CD14-positive monocyte (primary cell): ENCODE results near the gene DNTT. TPM values are rescaled to one million over a fixed set of nuclear protein-coding genes. Genes with fewer than 3 reads are reported as not detected.
A peak's percentile ranks its signal among the peaks of the same experiment; 100 is the strongest.

ENCODE experiments used
- DNase-seq, 3 donors: peaks; one replicate each; pipeline ENCODE4 v3.0.0-alpha.2; 2011 to 2022
- H2AFZ ChIP-seq: 2 replicates; pipeline ENCODE4 v1.6.0; 2012; ENCODE audit warnings: mild to moderate bottlenecking, low read depth, low read length, inconsistent platforms; ENCODE audit not compliant: insufficient read depth, poor library complexity, severe bottlenecking
- H3K27ac ChIP-seq, 2 donors: 1 replicate in 1 of 2; 2 replicates in 1 of 2; pipeline ENCODE4 v1.5.1; 2012 to 2013; ENCODE audit warnings: low read length in 2 of 2, control low read depth in 1 of 2, inconsistent platforms in 1 of 2, low read depth in 1 of 2, mild to moderate bottlenecking in 1 of 2
- H3K27me3 ChIP-seq, 2 donors: one replicate each; pipeline versions ENCODE4 v1.6.0 to v1.6.1; 2011 to 2013; ENCODE audit warnings: low read length in 2 of 2; ENCODE audit not compliant: control insufficient read depth in 2 of 2, insufficient read depth in 2 of 2
- H3K36me3 ChIP-seq, 2 donors: replicated peaks in 1 of 2; 1 replicate in 1 of 2; 2 replicates in 1 of 2; pipeline versions ENCODE4 v1.5.1 to v1.6.1; 2012 to 2013; ENCODE audit warnings: low read length in 2 of 2, control low read depth in 1 of 2, inconsistent platforms in 1 of 2, mild to moderate bottlenecking in 1 of 2; ENCODE audit not compliant: insufficient read depth in 2 of 2, control insufficient read depth in 1 of 2
- H3K4me1 ChIP-seq, 2 donors: 1 replicate in 1 of 2; 2 replicates in 1 of 2; pipeline versions ENCODE4 v1.5.1 to v1.6.1; 2012 to 2013; ENCODE audit warnings: low read length in 2 of 2, control low read depth in 1 of 2, inconsistent platforms in 1 of 2, mild to moderate bottlenecking in 1 of 2, moderate library complexity in 1 of 2; ENCODE audit not compliant: insufficient read depth in 2 of 2, control insufficient read depth in 1 of 2
- H3K4me2 ChIP-seq: replicated peaks from 2 replicates; pipeline ENCODE3; 2012; ENCODE audit warnings: low read length, moderate library complexity, mild to moderate bottlenecking; ENCODE audit not compliant: poor library complexity, severe bottlenecking; ENCODE audit errors: extremely low read depth
- H3K4me3 ChIP-seq, 3 experiments: fragments of 200-600 bp in 1 of 3; sonication (generic) in 1 of 3; replicated peaks in 1 of 3; 1 replicate in 2 of 3; 2 replicates in 1 of 3; pipeline ENCODE4 v1.5.1; 2011 to 2013; ENCODE audit warnings: low read length in 3 of 3, mild to moderate bottlenecking in 3 of 3, control low read depth in 2 of 3, low read depth in 2 of 3, inconsistent platforms in 1 of 3, moderate library complexity in 1 of 3
- H3K79me2 ChIP-seq: 2 replicates; pipeline ENCODE4 v1.6.0; 2012; ENCODE audit warnings: mild to moderate bottlenecking, control low read depth, inconsistent platforms, low read length, moderate library complexity; ENCODE audit not compliant: insufficient read depth
- H3K9ac ChIP-seq: 2 replicates; pipeline ENCODE4 v1.6.0; 2017; ENCODE audit warnings: low read length, mild to moderate bottlenecking; ENCODE audit not compliant: insufficient read depth, poor library complexity, severe bottlenecking
- H3K9me3 ChIP-seq, 2 donors: replicated peaks in 1 of 2; 1 replicate in 1 of 2; 2 replicates in 1 of 2; pipeline versions ENCODE4 v1.5.1 to v1.6.1; 2012 to 2013; ENCODE audit warnings: low read length in 2 of 2, control low read depth in 1 of 2; ENCODE audit not compliant: control insufficient read depth in 1 of 2, insufficient read depth in 1 of 2
- H4K20me1 ChIP-seq: 2 replicates; pipeline ENCODE4 v1.6.0; 2012; ENCODE audit warnings: mild to moderate bottlenecking, low read length, control low read depth, moderate library complexity; ENCODE audit not compliant: insufficient read depth
- H3K27ac Mint-ChIP-seq, 7 donors: one replicate each; pipeline ENCODE4 v1.8.0; 2020; ENCODE audit warnings: mild to moderate bottlenecking in 7 of 7, mixed read lengths in 7 of 7, moderate library complexity in 6 of 7, inconsistent platforms in 2 of 7
- H3K27me3 Mint-ChIP-seq, 3 donors: one replicate each; pipeline ENCODE4 v1.8.0; 2021 to 2022; ENCODE audit warnings: low read depth in 3 of 3, mild to moderate bottlenecking in 3 of 3, mixed read lengths in 3 of 3, moderate library complexity in 3 of 3, inconsistent platforms in 1 of 3
- H3K36me3 Mint-ChIP-seq, 2 donors: one replicate each; pipeline ENCODE4 v1.8.0; 2020; ENCODE audit warnings: mixed read lengths in 2 of 2, inconsistent platforms in 1 of 2, mild to moderate bottlenecking in 1 of 2
- H3K4me1 Mint-ChIP-seq: one replicate; pipeline ENCODE4 v1.8.0; 2020; ENCODE audit warnings: mild to moderate bottlenecking, mixed read lengths
- H3K4me3 Mint-ChIP-seq, 2 donors: one replicate each; pipeline ENCODE4 v1.8.0; 2020; ENCODE audit warnings: mild to moderate bottlenecking in 2 of 2, mixed read lengths in 2 of 2, moderate library complexity in 1 of 2
- H3K9me3 Mint-ChIP-seq, 7 donors: one replicate each; pipeline ENCODE4 v1.8.0; 2020 to 2022; ENCODE audit warnings: mixed read lengths in 7 of 7, mild to moderate bottlenecking in 6 of 7, moderate library complexity in 6 of 7, inconsistent platforms in 2 of 7
- CTCF ChIP-seq: fragments of 200-600 bp; IDR thresholded peaks from one replicate; pipeline ENCODE4 v1.8.0; 2022; ENCODE audit warnings: antibody characterized with exemption, mild to moderate bottlenecking
- WGBS: methylation state at CpG from one replicate; pipeline ENCODE4 v1.1.5; 2013; ENCODE audit warnings: missing lambda C conversion rate; ENCODE audit not compliant: insufficient coverage; 5-methylcytosine and 5-hydroxymethylcytosine counted together
- intact Hi-C, 2 donors: fragments of 100-400 bp; cut with micrococcal nuclease; formaldehyde crosslinking; loops; one replicate each; pipeline versions ENCODE4 v1.15.0 to v1.15.1; 2023
- polyA plus RNA-seq, 3 donors: library from polyadenylated mRNA; depleted of rRNA in 1 of 3; unstranded in 2 of 3; stranded (reverse) in 1 of 3; fragments of 300-500 nt in 2 of 3; fragments of >200 nt in 1 of 3; fragmentation: Illumina TruSeq in 2 of 3; gene quantifications; 1 replicate in 2 of 3; 2 replicates in 1 of 3; pipeline ENCODE4 v1.2.3, GENCODE V29; 2012 to 2021

The DNTT gene
- polyA plus RNA-seq, 3 donors, result not detected

- Histone ChIP-seq H3K9me3 (no peaks in the 10 kb centered on the region), H3K27me3 (no peaks in the 10 kb centered on the region), H3K36me3 (no peaks in the 10 kb centered on the region), H3K4me1 (peaks cover 26 to 30% of the 10 kb centered on the region in 2 donors), H3K9ac (no peak overlapping the region), H3K4me3 (no peak overlapping the region), H3K4me2 (no peak overlapping the region), H2AFZ (no peak overlapping the region), H4K20me1 (no peaks in the 10 kb centered on the region), H3K27ac (no peak overlapping the region), H3K79me2 (no peaks in the 10 kb centered on the region)
- WGBS, result 36% methylated on average over 2 of the region's 6 CpGs
- TF ChIP-seq CTCF, result no peak
- H3K36me3 Mint-ChIP-seq, result peaks cover 0 to 2% of the 10 kb centered on the region in 2 donors
- peak overlapping the region in 5 of 7 donors; percentile 4 to 74 (median 47) for H3K27ac Mint-ChIP-seq
- intact Hi-C loops, result no loop called here
- peaks cover 39% of the 10 kb centered on the region for H3K4me1 Mint-ChIP-seq
- peak overlapping the region in 1 of 2 donors; percentile 57 for H3K4me3 Mint-ChIP-seq
- DNase-seq, result no peak
- peaks cover 0 to 3% (median 0%) of the 10 kb centered on the region in 3 donors for H3K27me3 Mint-ChIP-seq
- H3K9me3 Mint-ChIP-seq, result no peaks in the 10 kb centered on the region
These were observed 45.1 kb upstream of the DNTT start for GRCh38 chr10:96259150-96259549.

GRCh38 chr10:96260014-96260413 lies 44.2 kb upstream of the DNTT start:
- Histone ChIP-seq H3K9ac (no peak overlapping the region), H4K20me1 (no peaks in the 10 kb centered on the region), H3K4me2 (no peak overlapping the region), H3K27ac (no peak overlapping the region), H3K36me3 (no peaks in the 10 kb centered on the region), H2AFZ (no peak overlapping the region), H3K79me2 (no peaks in the 10 kb centered on the region), H3K9me3 (no peaks in the 10 kb centered on the region), H3K4me3 (no peak overlapping the region), H3K27me3 (no peaks in the 10 kb centered on the region), H3K4me1 (peaks cover 26 to 30% of the 10 kb centered on the region in 2 donors)
- no peak for DNase-seq
- H3K4me3 Mint-ChIP-seq, result no peak overlapping the region
- intact Hi-C loops, result no loop called here
- H3K27ac Mint-ChIP-seq, result no peak overlapping the region
- no CpG with 5 or more reads among the region's 3 CpGs for WGBS
- peaks cover 39% of the 10 kb centered on the region for H3K4me1 Mint-ChIP-seq
- peaks cover 0 to 2% of the 10 kb centered on the region in 2 donors for H3K36me3 Mint-ChIP-seq
- H3K27me3 Mint-ChIP-seq, result peaks cover 0 to 3% (median 2%) of the 10 kb centered on the region in 3 donors
- no peak for TF ChIP-seq CTCF
- no peaks in the 10 kb centered on the region for H3K9me3 Mint-ChIP-seq
